HepG2 (cell line): Measurements from ENCODE around the gene SPAG9. TPM values are rescaled to one million over a fixed set of nuclear protein-coding genes. Genes with fewer than 3 reads are reported as not detected.

ENCODE experiments used
- CEBPG ChIP-seq: IDR thresholded peaks from 2 replicates; pipeline ENCODE4 v1.6.1; 2016
- CENPX ChIP-seq: sonication (generic); formaldehyde crosslinking; IDR thresholded peaks from 2 replicates; pipeline ENCODE4 v1.9.0; 2021; ENCODE audit warnings: mild to moderate bottlenecking, missing genetic modification reagents, moderate library complexity
- CHCHD3 ChIP-seq: sonication (generic); formaldehyde crosslinking; IDR thresholded peaks from 2 replicates; pipeline ENCODE4 v1.8.0; 2022; ENCODE audit warnings: mild to moderate bottlenecking, missing genetic modification reagents, moderate library complexity
- CHD4 ChIP-seq: fragments of 200-600 bp; sonication (generic); IDR thresholded peaks from 2 replicates; pipeline ENCODE4 v1.7.0; 2017; ENCODE audit warnings: mild to moderate bottlenecking, low read length, borderline replicate concordance
- ELF3 ChIP-seq: IDR thresholded peaks from 2 replicates; pipeline ENCODE4 v1.6.1; 2016; ENCODE audit warnings: missing genetic modification reagents, missing compliant biosample characterization
- ETV5 ChIP-seq: IDR thresholded peaks from 2 replicates; pipeline ENCODE4 v1.6.1; 2018; ENCODE audit warnings: missing biosample characterization, missing genetic modification reagents, inconsistent platforms, borderline replicate concordance
- GATAD1 ChIP-seq: IDR thresholded peaks from 2 replicates; pipeline ENCODE4 v1.6.1; 2016; ENCODE audit warnings: missing genetic modification reagents, missing compliant biosample characterization
- JARID2 ChIP-seq: sonication (generic); formaldehyde crosslinking; IDR thresholded peaks from 2 replicates; pipeline ENCODE4 v1.8.1; 2023; ENCODE audit warnings: missing genetic modification reagents, inconsistent platforms; ENCODE audit not compliant: insufficient replicate concordance
- JUN ChIP-seq: sonication (generic); formaldehyde crosslinking; IDR thresholded peaks from 2 replicates; pipeline ENCODE4 v1.4.0; 2020; ENCODE audit warnings: mild to moderate bottlenecking, missing genetic modification reagents
- MYC ChIP-seq: sonication (generic); formaldehyde crosslinking; IDR thresholded peaks from 2 replicates; pipeline ENCODE4 v1.9.0; 2021; ENCODE audit warnings: missing genetic modification reagents, borderline replicate concordance
- NFE2L2 ChIP-seq: fragments of 150-350 bp; IDR thresholded peaks from 2 replicates; pipeline ENCODE4 v1.6.1; 2014; ENCODE audit warnings: low read length
- NKX3-1 ChIP-seq: sonication (generic); formaldehyde crosslinking; IDR thresholded peaks from 2 replicates; pipeline ENCODE4 v1.5.0; 2020; ENCODE audit warnings: missing genetic modification reagents
- NR1H2 ChIP-seq: sonication (generic); formaldehyde crosslinking; IDR thresholded peaks from 2 replicates; pipeline ENCODE4 v1.8.1; 2022; ENCODE audit warnings: low read depth, missing genetic modification reagents, borderline replicate concordance
- NR3C1 ChIP-seq: sonication (generic); formaldehyde crosslinking; IDR thresholded peaks from 2 replicates; pipeline ENCODE4 v1.4.0; 2020; ENCODE audit warnings: missing genetic modification reagents
- PLRG1 ChIP-seq: fragments of 450-650 bp; conservative IDR thresholded peaks from 2 replicates; pipeline ENCODE4 v1.6.1; 2016
- RFX5 ChIP-seq: IDR thresholded peaks from 2 replicates; pipeline ENCODE4 v1.6.1; 2011; ENCODE audit warnings: low read depth, low read length, improper control_type of control experiment
- TEAD2 ChIP-seq: sonication (generic); formaldehyde crosslinking; IDR thresholded peaks from 2 replicates; pipeline ENCODE4 v1.9.0; 2021; ENCODE audit warnings: missing genetic modification reagents
- TEAD3 ChIP-seq: optimal IDR thresholded peaks from 2 replicates; pipeline ENCODE3; 2016; ENCODE audit warnings: borderline replicate concordance
- ZNF121 ChIP-seq: sonication (generic); formaldehyde crosslinking; IDR thresholded peaks from 2 replicates; pipeline ENCODE4 v1.5.0; 2020; ENCODE audit warnings: mild to moderate bottlenecking, missing genetic modification reagents
- ZNF326 ChIP-seq: sonication (generic); formaldehyde crosslinking; IDR thresholded peaks from 2 replicates; pipeline ENCODE4 v1.4.0; 2020; ENCODE audit warnings: missing genetic modification reagents, borderline replicate concordance
- ZNF430 ChIP-seq: sonication (generic); formaldehyde crosslinking; IDR thresholded peaks from 2 replicates; pipeline ENCODE4 v1.9.0; 2021; ENCODE audit warnings: mild to moderate bottlenecking, missing genetic modification reagents
- ZNF660 ChIP-seq: sonication (generic); formaldehyde crosslinking; IDR thresholded peaks from 2 replicates; pipeline ENCODE4 v1.5.1; 2020; ENCODE audit warnings: mild to moderate bottlenecking, low read depth, missing genetic modification reagents, borderline replicate concordance
- ZNF747 ChIP-seq: sonication (generic); formaldehyde crosslinking; IDR thresholded peaks from 2 replicates; pipeline ENCODE4 v1.8.1; 2023; ENCODE audit warnings: missing genetic modification reagents, mild to moderate bottlenecking, borderline replicate concordance
- ZZZ3 ChIP-seq: sonication (generic); formaldehyde crosslinking; IDR thresholded peaks from 2 replicates; pipeline ENCODE4 v1.4.0; 2020; ENCODE audit warnings: missing genetic modification reagents, mild to moderate bottlenecking, borderline replicate concordance
- polyA plus RNA-seq, 8 experiments: library from polyadenylated mRNA; depleted of rRNA in 3 of 8; stranded (reverse) in 7 of 8; unstranded in 1 of 8; fragments of >200 nt; fragmentation: Illumina TruSeq in 4 of 8; extraction: Trizol in 4 of 8; gene quantifications; 2 replicates each; pipeline versions ENCODE4 v1.2.1 to v1.2.3, GENCODE V29; 2011 to 2016; ENCODE audit warnings: low read depth in 4 of 8, missing spikeins in 1 of 8, mixed read lengths in 1 of 8; ENCODE audit not compliant: insufficient read depth in 1 of 8
- total RNA-seq, 5 experiments: library from RNA; depleted of rRNA; stranded (reverse); fragments of >200 nt; fragmentation: Illumina TruSeq; extraction: Trizol; gene quantifications; 2 replicates each; pipeline ENCODE4 v1.2.3, GENCODE V29; 2016; ENCODE audit warnings: low read depth in 1 of 5
- TF ChIP-seq, protein P1 (sequence below): sonication (generic); formaldehyde crosslinking; IDR thresholded peaks from 2 replicates; pipeline ENCODE4 v1.4.0; 2020; ENCODE audit warnings: mild to moderate bottlenecking, missing genetic modification reagents
- TF ChIP-seq, protein P2 (sequence below): sonication (generic); formaldehyde crosslinking; IDR thresholded peaks from 2 replicates; pipeline ENCODE4 v1.9.0; 2022; ENCODE audit warnings: low read depth, missing genetic modification reagents

SPAG9 gene
- total and polyA plus RNA-seq, 2 of the 13 experiments (the other 11 are each of a cell fraction or from before 2014, with no cell fraction given) = 43.2 to 78.6 TPM

DNA sequence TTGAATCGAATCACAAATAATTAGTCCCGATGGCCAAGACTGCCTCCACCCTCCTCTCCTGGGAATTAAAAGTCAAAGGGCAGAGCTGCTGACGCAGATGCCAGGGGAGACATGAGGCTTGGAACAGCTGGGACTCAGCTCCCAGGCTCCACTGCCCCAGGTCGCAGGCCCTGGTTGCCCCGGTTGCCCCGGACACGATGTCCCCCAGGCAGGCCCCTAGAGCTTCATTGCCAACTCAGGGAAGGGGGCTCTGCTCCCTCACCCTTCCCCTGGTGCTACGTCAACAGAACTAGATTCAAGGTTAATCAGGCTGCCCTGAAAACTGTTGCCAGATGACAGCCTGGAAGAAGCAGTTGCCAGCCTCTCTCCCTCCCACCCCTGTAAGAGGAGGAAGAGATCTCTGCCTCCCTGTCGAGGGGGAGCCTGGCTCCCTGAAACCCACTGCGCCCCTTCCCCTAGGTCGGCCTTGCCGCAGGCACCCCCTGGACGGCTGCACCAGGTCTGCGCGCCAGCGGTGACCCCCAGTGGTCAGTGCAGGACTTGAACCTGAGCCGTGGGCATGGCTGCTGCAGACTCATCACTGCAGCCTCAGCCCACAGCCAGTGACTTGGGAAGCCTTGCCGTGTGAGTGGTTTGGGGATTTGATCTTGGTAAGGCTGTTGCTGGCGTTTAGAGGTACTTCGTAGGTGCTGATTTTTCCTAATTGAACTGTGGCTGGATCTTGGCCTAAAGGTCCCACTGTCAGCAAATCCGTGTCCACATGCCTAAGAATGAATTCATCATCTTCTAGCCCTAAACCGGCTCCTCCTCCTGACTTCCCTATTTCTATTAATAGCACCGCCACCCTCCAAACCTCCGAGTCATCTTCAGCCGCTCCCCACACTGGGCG, 170.4 kb downstream of the SPAG9 start (continued):
- TF ChIP-seq NR3C1 (CRISPR knock-in tag) (no peak), CENPX (CRISPR knock-in tag) (no peak), PLRG1 (no peak), ZZZ3 (CRISPR knock-in tag) (0 out of 2 replicates have a peak, but pooled peaks have one; percentile 46), ZNF660 (CRISPR knock-in tag) (no peak), ETV5 (CRISPR knock-in tag) (peak; percentile 59), ZNF121 (CRISPR knock-in tag) (peak; percentile 51; the same call in 1 of the 2 replicates), CEBPG (CRISPR knock-in tag) (peak; percentile 31; the same call in 1 of the 2 replicates), NKX3-1 (CRISPR knock-in tag) (no peak), MYC (CRISPR knock-in tag) (peak; percentile 81; the same call in 1 of the 2 replicates), TEAD3 (CRISPR knock-in tag) (peak; percentile 81), ZNF747 (CRISPR knock-in tag) (peak; percentile 96), CHD4 (0 out of 2 replicates have a peak, but pooled peaks have one; percentile 37), JUN (CRISPR knock-in tag) (0 out of 2 replicates have a peak, but pooled peaks have one; percentile 45), ZNF326 (CRISPR knock-in tag) (no peak), ZNF430 (CRISPR knock-in tag) (0 out of 2 replicates have a peak, but pooled peaks have one; percentile 18), GATAD1 (peak; percentile 67), JARID2 (CRISPR knock-in tag) (no peak), ELF3 (CRISPR knock-in tag) (0 out of 2 replicates have a peak, but pooled peaks have one; percentile 42), NFE2L2 (no peak), RFX5 (no peak), CHCHD3 (CRISPR knock-in tag) (0 out of 2 replicates have a peak, but pooled peaks have one; percentile 74), TEAD2 (CRISPR knock-in tag) (no peak), NR1H2 (CRISPR knock-in tag) (no peak)
- TF ChIP-seq, protein P1, sequence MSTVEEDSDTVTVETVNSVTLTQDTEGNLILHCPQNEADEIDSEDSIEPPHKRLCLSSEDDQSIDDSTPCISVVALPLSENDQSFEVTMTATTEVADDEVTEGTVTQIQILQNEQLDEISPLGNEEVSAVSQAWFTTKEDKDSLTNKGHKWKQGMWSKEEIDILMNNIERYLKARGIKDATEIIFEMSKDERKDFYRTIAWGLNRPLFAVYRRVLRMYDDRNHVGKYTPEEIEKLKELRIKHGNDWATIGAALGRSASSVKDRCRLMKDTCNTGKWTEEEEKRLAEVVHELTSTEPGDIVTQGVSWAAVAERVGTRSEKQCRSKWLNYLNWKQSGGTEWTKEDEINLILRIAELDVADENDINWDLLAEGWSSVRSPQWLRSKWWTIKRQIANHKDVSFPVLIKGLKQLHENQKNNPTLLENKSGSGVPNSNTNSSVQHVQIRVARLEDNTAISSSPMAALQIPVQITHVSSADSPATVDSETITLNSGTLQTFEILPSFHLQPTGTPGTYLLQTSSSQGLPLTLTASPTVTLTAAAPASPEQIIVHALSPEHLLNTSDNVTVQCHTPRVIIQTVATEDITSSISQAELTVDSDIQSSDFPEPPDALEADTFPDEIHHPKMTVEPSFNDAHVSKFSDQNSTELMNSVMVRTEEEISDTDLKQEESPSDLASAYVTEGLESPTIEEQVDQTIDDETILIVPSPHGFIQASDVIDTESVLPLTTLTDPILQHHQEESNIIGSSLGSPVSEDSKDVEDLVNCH (CRISPR knock-in tag) = no peak
- TF ChIP-seq, protein P2, sequence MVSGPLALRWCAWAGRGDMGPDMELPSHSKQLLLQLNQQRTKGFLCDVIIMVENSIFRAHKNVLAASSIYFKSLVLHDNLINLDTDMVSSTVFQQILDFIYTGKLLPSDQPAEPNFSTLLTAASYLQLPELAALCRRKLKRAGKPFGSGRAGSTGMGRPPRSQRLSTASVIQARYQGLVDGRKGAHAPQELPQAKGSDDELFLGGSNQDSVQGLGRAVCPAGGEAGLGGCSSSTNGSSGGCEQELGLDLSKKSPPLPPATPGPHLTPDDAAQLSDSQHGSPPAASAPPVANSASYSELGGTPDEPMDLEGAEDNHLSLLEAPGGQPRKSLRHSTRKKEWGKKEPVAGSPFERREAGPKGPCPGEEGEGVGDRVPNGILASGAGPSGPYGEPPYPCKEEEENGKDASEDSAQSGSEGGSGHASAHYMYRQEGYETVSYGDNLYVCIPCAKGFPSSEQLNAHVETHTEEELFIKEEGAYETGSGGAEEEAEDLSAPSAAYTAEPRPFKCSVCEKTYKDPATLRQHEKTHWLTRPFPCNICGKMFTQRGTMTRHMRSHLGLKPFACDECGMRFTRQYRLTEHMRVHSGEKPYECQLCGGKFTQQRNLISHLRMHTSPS = peak; percentile 70; the same call in 1 of the 2 replicates
